Measurements from ENCODE around the gene SPACA4.

SPACA4 gene

GRCh38 chr19:48582168-48582567 lies 24.4 kb upstream of the SPACA4 start:
- TF ChIP-seq CSRNP3 (CRISPR knock-in tag; IDR thresholded peaks at IDR 0.05) = no peak
- no peak for TF ChIP-seq TSHZ2 (CRISPR knock-in tag; IDR thresholded peaks at IDR 0.05)
- no peak for ATAC-seq

GRCh38 chr19:48587387-48587786 lies 19.2 kb upstream of the SPACA4 start:
- ATAC-seq = no peak
- no peak for TF ChIP-seq BACH2 (CRISPR knock-in tag; IDR thresholded peaks at IDR 0.05; ENCODE audit: borderline replicate concordance)
- no peak for TF ChIP-seq POU6F1 (CRISPR knock-in tag; IDR thresholded peaks at IDR 0.05; ENCODE audit: borderline replicate concordance, low read depth)
- no peak for TF ChIP-seq ARNTL (CRISPR knock-in tag; IDR thresholded peaks at IDR 0.05; ENCODE audit: borderline replicate concordance, low read depth)
- no peak for TF ChIP-seq CSRNP3 (CRISPR knock-in tag; IDR thresholded peaks at IDR 0.05)
- no peak for TF ChIP-seq PATZ1 (CRISPR knock-in tag; IDR thresholded peaks at IDR 0.05; ENCODE audit: borderline replicate concordance)
- TF ChIP-seq ISL1 (CRISPR knock-in tag; IDR thresholded peaks at IDR 0.05) = no peak
- TF ChIP-seq ESRRG (CRISPR knock-in tag; IDR thresholded peaks at IDR 0.05) = no peak
- TF ChIP-seq ZNF70 (CRISPR knock-in tag; IDR thresholded peaks at IDR 0.05) = no peak
- TF ChIP-seq TOX (CRISPR knock-in tag; IDR thresholded peaks at IDR 0.05; ENCODE audit: borderline replicate concordance) = no peak
- TF ChIP-seq ZNF8 (CRISPR knock-in tag; IDR thresholded peaks at IDR 0.05) = no peak
- no peak for TF ChIP-seq ZFP30 (CRISPR knock-in tag; IDR thresholded peaks at IDR 0.05)
- no peak for TF ChIP-seq OSR1 (CRISPR knock-in tag; IDR thresholded peaks at IDR 0.05)
- no peak for TF ChIP-seq SNAI2 (CRISPR knock-in tag; IDR thresholded peaks at IDR 0.05)
- TF ChIP-seq ZNF565 (CRISPR knock-in tag; conservative IDR thresholded peaks at IDR 0.05; ENCODE audit: low read depth) = no peak
- no peak for TF ChIP-seq GLIS3 (CRISPR knock-in tag; IDR thresholded peaks at IDR 0.05)
- no peak for TF ChIP-seq ZFP3 (CRISPR knock-in tag; IDR thresholded peaks at IDR 0.05)

GRCh38 chr19:48588670-48589401 lies 17.7 kb upstream of the SPACA4 start:
- peak; percentile 92 for ATAC-seq
- TF ChIP-seq ZFP3 (CRISPR knock-in tag; IDR thresholded peaks at IDR 0.05) = peak; percentile 84; the same call in 1 of the 2 replicates
- no peak for TF ChIP-seq ARNTL (CRISPR knock-in tag; IDR thresholded peaks at IDR 0.05; ENCODE audit: borderline replicate concordance, low read depth)
- peak; percentile 88 for TF ChIP-seq ZNF70 (CRISPR knock-in tag; IDR thresholded peaks at IDR 0.05)

- ATAC-seq = no peak
- TF ChIP-seq ISL1 (CRISPR knock-in tag; IDR thresholded peaks at IDR 0.05) (no peak), ARNTL (CRISPR knock-in tag; IDR thresholded peaks at IDR 0.05; ENCODE audit: borderline replicate concordance, low read depth) (no peak), TCF4 (CRISPR knock-in tag; IDR thresholded peaks at IDR 0.05; ENCODE audit: borderline replicate concordance) (no peak), CSDC2 (CRISPR knock-in tag; IDR thresholded peaks at IDR 0.05) (no peak), PATZ1 (CRISPR knock-in tag; IDR thresholded peaks at IDR 0.05; ENCODE audit: borderline replicate concordance) (no peak), ZNF8 (CRISPR knock-in tag; IDR thresholded peaks at IDR 0.05) (no peak), ESRRG (CRISPR knock-in tag; IDR thresholded peaks at IDR 0.05) (no peak), OSR1 (CRISPR knock-in tag; IDR thresholded peaks at IDR 0.05) (no peak), CREB5 (CRISPR knock-in tag; IDR thresholded peaks at IDR 0.05; ENCODE audit: low read depth) (no peak), PPARA (CRISPR knock-in tag; IDR thresholded peaks at IDR 0.05; ENCODE audit: borderline replicate concordance) (no peak), RARB (CRISPR knock-in tag; IDR thresholded peaks at IDR 0.05) (no peak), BACH2 (CRISPR knock-in tag; IDR thresholded peaks at IDR 0.05; ENCODE audit: borderline replicate concordance) (no peak)
Measured at GRCh38 chr19:48591021-48591420, 15.5 kb upstream of the SPACA4 start.

Data from SK-N-SH treated with all-trans-retinoic acid at 6 μM for 48 hours (cell line).